H1 (cell line): ENCODE data around the gene BBS9. TPM values are rescaled to one million over a fixed set of nuclear protein-coding genes. Genes with fewer than 3 reads are reported as not detected.

ENCODE experiments used
- CTCF ChIA-PET: fragments of 300-600 bp; sonication (Branson Sonifier 250); formaldehyde crosslinking; loops from one replicate; lab custom pipeline; 2021; ENCODE audit not compliant: partially characterized antibody; lab: Charles Lee
- POLR2A ChIA-PET: fragments of 300-600 bp; sonication (Branson Sonifier 250); formaldehyde crosslinking; loops from one replicate; lab custom pipeline; 2021; ENCODE audit warnings: inconsistent platforms; ENCODE audit not compliant: partially characterized antibody; lab: Charles Lee
- DNase-seq, 2 experiments: peaks; one replicate each; pipeline versions ENCODE4 v3.0.0 to v3.0.0-alpha.2; 2010 to 2022; ENCODE audit warnings: low spot score in 2 of 2, low read depth in 1 of 2, mixed read lengths in 1 of 2
- FAIRE-seq: peaks from 2 replicates; lab custom pipeline; 2011; peaks lifted over from hg19 to GRCh38; lab: Jason Lieb, UNC
- H2AFZ ChIP-seq: 2 replicates; pipeline ENCODE4 v1.8.1; 2012; ENCODE audit warnings: low read length, inconsistent platforms
- H2AK5ac ChIP-seq: 2 replicates; pipeline ENCODE4 v1.6.1; 2013; ENCODE audit warnings: low read depth, low read length
- H2BK120ac ChIP-seq: replicated peaks from 2 replicates; pipeline ENCODE3; 2013; ENCODE audit warnings: low read depth, low read length, inconsistent platforms
- H2BK12ac ChIP-seq: 2 replicates; pipeline ENCODE4 v1.6.1; 2013; ENCODE audit warnings: low read depth, low read length
- H2BK15ac ChIP-seq: 2 replicates; pipeline ENCODE4 v1.6.1; 2013; ENCODE audit warnings: low read length
- H2BK20ac ChIP-seq: 2 replicates; pipeline ENCODE4 v1.6.1; 2013; ENCODE audit warnings: low read length
- H2BK5ac ChIP-seq: 2 replicates; pipeline ENCODE4 v1.6.1; 2013; ENCODE audit warnings: low read depth, low read length
- H3K14ac ChIP-seq: 2 replicates; pipeline ENCODE4 v1.6.1; 2013; ENCODE audit warnings: inconsistent platforms; ENCODE audit not compliant: insufficient read length
- H3K18ac ChIP-seq: 2 replicates; pipeline ENCODE4 v1.6.1; 2013; ENCODE audit warnings: low read length; ENCODE audit errors: extremely low read depth
- H3K23ac ChIP-seq: 2 replicates; pipeline ENCODE4 v1.6.1; 2013; ENCODE audit warnings: inconsistent platforms; ENCODE audit not compliant: insufficient read length
- H3K23me2 ChIP-seq: 2 replicates; pipeline ENCODE4 v1.6.1; 2013; ENCODE audit warnings: low read depth, low read length
- H3K27ac ChIP-seq: 2 replicates; pipeline ENCODE4 v1.6.1; 2011; ENCODE audit warnings: low read depth, low read length, inconsistent platforms
- H3K27me3 ChIP-seq, 4 experiments: replicated peaks in 1 of 4; 1 replicate in 1 of 4; 2 replicates in 3 of 4; pipeline versions ENCODE4 v1.6.1 to v1.8.1; 2011 to 2013; ENCODE audit warnings: low read length in 3 of 4, mild to moderate bottlenecking in 3 of 4, inconsistent platforms in 2 of 4, mixed read lengths in 2 of 4, moderate library complexity in 1 of 4; ENCODE audit not compliant: control insufficient read depth in 3 of 4, insufficient read depth in 3 of 4; ENCODE audit errors: extremely low read depth in 1 of 4
- H3K36me3 ChIP-seq, 4 experiments: 2 replicates each; pipeline versions ENCODE4 v1.6.1 to v1.8.1; 2011 to 2013; ENCODE audit warnings: mild to moderate bottlenecking in 4 of 4, low read length in 3 of 4, moderate library complexity in 2 of 4, control low read depth in 1 of 4, inconsistent platforms in 1 of 4; ENCODE audit not compliant: insufficient read depth in 4 of 4, control insufficient read depth in 2 of 4
- H3K4ac ChIP-seq: replicated peaks from 2 replicates; pipeline ENCODE3; 2013; ENCODE audit warnings: low read length, low read depth, mixed read lengths, inconsistent platforms; ENCODE audit not compliant: insufficient read length
- H3K4me1 ChIP-seq, 4 experiments: replicated peaks in 1 of 4; 1 replicate in 1 of 4; 2 replicates in 3 of 4; pipeline versions ENCODE4 v1.6.1 to v1.8.1; 2011 to 2013; ENCODE audit warnings: low read length in 3 of 4, inconsistent platforms in 2 of 4, mixed read lengths in 1 of 4; ENCODE audit not compliant: insufficient read depth in 4 of 4, control insufficient read depth in 3 of 4
- H3K4me2 ChIP-seq, 2 experiments: 2 replicates each; pipeline versions ENCODE4 v1.6.1 to v1.8.1; 2011 to 2013; ENCODE audit warnings: low read depth in 2 of 2, low read length in 2 of 2, control low read depth in 1 of 2, inconsistent platforms in 1 of 2, mild to moderate bottlenecking in 1 of 2; ENCODE audit not compliant: insufficient read depth in 1 of 2
- H3K4me3 ChIP-seq, 4 experiments: fragments of 200-600, 300-600 bp in 1 of 4; sonication (generic), shearing (Covaris generic), sonication (Bioruptor Twin) in 1 of 4; 2 replicates each; pipeline versions ENCODE4 v1.5.1 to v1.8.1; 2011 to 2016; ENCODE audit warnings: low read length in 4 of 4, low read depth in 3 of 4, control low read depth in 2 of 4, inconsistent platforms in 2 of 4, mild to moderate bottlenecking in 2 of 4, mixed read lengths in 1 of 4, moderate library complexity in 1 of 4; ENCODE audit not compliant: insufficient read depth in 2 of 4; ENCODE audit errors: extremely low read depth in 1 of 4
- H3K56ac ChIP-seq: replicated peaks from 2 replicates; pipeline ENCODE3; 2013; ENCODE audit warnings: low read depth, mild to moderate bottlenecking, mixed read lengths, low read length, inconsistent platforms; ENCODE audit not compliant: insufficient read length
- H3K79me1 ChIP-seq: 2 replicates; pipeline ENCODE4 v1.6.1; 2013; ENCODE audit warnings: low read depth, low read length, control low read depth
- H3K79me2 ChIP-seq, 2 experiments: 2 replicates each; pipeline versions ENCODE4 v1.6.1 to v1.8.1; 2012 to 2013; ENCODE audit warnings: low read length in 2 of 2, mild to moderate bottlenecking in 2 of 2, inconsistent platforms in 1 of 2; ENCODE audit not compliant: insufficient read depth in 2 of 2, control insufficient read depth in 1 of 2
- H3K9ac ChIP-seq, 4 experiments: replicated peaks in 1 of 4; 1 replicate in 1 of 4; 2 replicates in 3 of 4; pipeline versions ENCODE4 v1.6.1 to v1.8.1; 2011 to 2013; ENCODE audit warnings: low read depth in 3 of 4, low read length in 3 of 4, control low read depth in 2 of 4, mild to moderate bottlenecking in 2 of 4, moderate library complexity in 2 of 4, inconsistent platforms in 1 of 4; ENCODE audit errors: extremely low read depth in 1 of 4
- H3K9me3 ChIP-seq, 2 experiments: 2 replicates each; pipeline versions ENCODE4 v1.6.1 to v1.8.1; 2012 to 2013; ENCODE audit warnings: mild to moderate bottlenecking in 2 of 2, moderate library complexity in 2 of 2, control low read depth in 1 of 2, inconsistent platforms in 1 of 2, low read depth in 1 of 2, low read length in 1 of 2, mixed read lengths in 1 of 2; ENCODE audit not compliant: insufficient read depth in 2 of 2
- H4K20me1 ChIP-seq, 2 experiments: replicated peaks in 1 of 2; 2 replicates each; pipeline versions ENCODE3 to v1.8.1; 2011 to 2013; ENCODE audit warnings: inconsistent platforms in 2 of 2, low read length in 2 of 2, mild to moderate bottlenecking in 1 of 2; ENCODE audit not compliant: insufficient read depth in 2 of 2, control insufficient read depth in 1 of 2
- H4K5ac ChIP-seq: 2 replicates; pipeline ENCODE4 v1.6.1; 2013; ENCODE audit warnings: low read length, low read depth, mixed read lengths, inconsistent platforms; ENCODE audit not compliant: insufficient read length
- H4K8ac ChIP-seq: 2 replicates; pipeline ENCODE4 v1.8.0; 2013; ENCODE audit warnings: mild to moderate bottlenecking, moderate library complexity, low read length, inconsistent platforms; ENCODE audit not compliant: insufficient read depth; ENCODE audit errors: extremely low read depth
- H4K91ac ChIP-seq: replicated peaks from 2 replicates; pipeline ENCODE3; 2013; ENCODE audit warnings: low read length, mixed read lengths, inconsistent platforms; ENCODE audit not compliant: insufficient read length
- E2F6 ChIP-seq: IDR thresholded peaks from 2 replicates; pipeline ENCODE4 v1.6.1; 2012; ENCODE audit warnings: inconsistent platforms
- FOSL1 ChIP-seq: IDR thresholded peaks from 2 replicates; pipeline ENCODE4 v1.6.1; 2011; ENCODE audit warnings: mild to moderate bottlenecking, low read depth, low read length, moderate library complexity; ENCODE audit not compliant: insufficient read depth
- HDAC6 ChIP-seq: IDR thresholded peaks from one replicate; pipeline ENCODE4 v1.7.1; 2012; ENCODE audit warnings: low read depth, mild to moderate bottlenecking, inconsistent platforms, low read length, moderate library complexity
- POU5F1 ChIP-seq: IDR thresholded peaks from 2 replicates; pipeline ENCODE4 v1.6.1; 2011; ENCODE audit warnings: low read depth, mild to moderate bottlenecking, low read length, moderate library complexity
- RAD21 ChIP-seq, 2 experiments: IDR thresholded peaks in 1 of 2; conservative IDR thresholded peaks in 1 of 2; 2 replicates each; pipeline ENCODE4 v1.6.1; 2011; ENCODE audit warnings: low read depth in 2 of 2, low read length in 2 of 2, improper control_type of control experiment in 1 of 2, inconsistent platforms in 1 of 2, mild to moderate bottlenecking in 1 of 2, moderate library complexity in 1 of 2
- SIN3A ChIP-seq, 2 experiments: IDR thresholded peaks in 1 of 2; conservative IDR thresholded peaks in 1 of 2; 2 replicates each; pipeline ENCODE4 v1.6.1; 2011 to 2012; ENCODE audit warnings: low read length in 2 of 2, improper control_type of control experiment in 1 of 2, low read depth in 1 of 2, mild to moderate bottlenecking in 1 of 2
- SP1 ChIP-seq: IDR thresholded peaks from 2 replicates; pipeline ENCODE4 v1.6.1; 2011; ENCODE audit warnings: low read depth, low read length
- SP2 ChIP-seq: IDR thresholded peaks from 2 replicates; pipeline ENCODE4 v1.6.1; 2012; ENCODE audit warnings: mild to moderate bottlenecking, low read length, inconsistent platforms
- SP4 ChIP-seq: IDR thresholded peaks from 2 replicates; pipeline ENCODE4 v1.6.1; 2012; ENCODE audit warnings: low read length, inconsistent platforms
- TAF1 ChIP-seq: IDR thresholded peaks from 2 replicates; pipeline ENCODE4 v1.6.1; 2011; ENCODE audit warnings: mild to moderate bottlenecking, low read depth, low read length
- TCF12 ChIP-seq: IDR thresholded peaks from 2 replicates; pipeline ENCODE4 v1.6.1; 2011; ENCODE audit warnings: low read depth, mild to moderate bottlenecking, low read length
- WGBS, 2 experiments: shearing (Covaris generic) in 1 of 2; methylation state at CpG; one replicate each; pipeline versions ENCODE4 v1.1.6 to v1.1.7; 2013 to 2015; ENCODE audit warnings: low lambda C conversion rate in 2 of 2, mixed read lengths in 2 of 2, inconsistent platforms in 1 of 2, low coverage in 1 of 2, missing lambda C conversion rate in 1 of 2; ENCODE audit not compliant: insufficient replicate concordance in 2 of 2, insufficient coverage in 1 of 2, insufficient read length in 1 of 2; ENCODE audit errors: extremely low coverage in 1 of 2, missing lambda C conversion rate in 1 of 2; 5-methylcytosine and 5-hydroxymethylcytosine counted together
- polyA plus RNA-seq, 7 experiments: library from polyadenylated mRNA; depleted of rRNA in 3 of 7; stranded (reverse) in 5 of 7; unstranded in 2 of 7; fragments of >200 nt in 5 of 7; fragments of 200-250 nt in 2 of 7; gene quantifications; 1 replicate in 5 of 7; 2 replicates in 1 of 7; 4 replicates in 1 of 7; pipeline versions ENCODE4 v1.2.1 to v1.2.3, GENCODE V29; 2011 to 2013; ENCODE audit warnings: missing spikeins in 2 of 7, mixed read lengths in 2 of 7
- total RNA-seq: library from RNA; stranded (reverse); fragmentation: NEBNext Ultra II Directional; extraction: Animal tissue kit (Norgen Biotek cat#: 25700); gene quantifications from 2 replicates; pipeline ENCODE4 v1.2.1, GENCODE V29; 2021
- TF ChIP-seq, protein P1 (sequence below): IDR thresholded peaks from 2 replicates; pipeline ENCODE4 v1.6.1; 2012; ENCODE audit warnings: inconsistent platforms
- TF ChIP-seq, protein P2 (sequence below): IDR thresholded peaks from 2 replicates; pipeline ENCODE4 v1.6.1; 2011; ENCODE audit warnings: low read length, improper control_type of control experiment

Gene BBS9
- total and polyA plus RNA-seq, 2 of the 8 experiments (the other 6 are each of a cell fraction or from before 2014, with no cell fraction given) = 22.3 to 37.0 TPM

- no peak overlapping the region for H2BK12ac ChIP-seq
- H3K79me2 ChIP-seq = no peaks in the 10 kb centered on the region
- H4K20me1 ChIP-seq = no peaks in the 10 kb centered on the region
- H3K36me3 ChIP-seq = peaks cover 0 to 7% (median 0%) of the 10 kb centered on the region in 4 experiments; a peak in 1 of 8 replicates
- H3K9ac ChIP-seq = no peak overlapping the region
- no peak overlapping the region for H2BK5ac ChIP-seq
- no peak overlapping the region for H2BK20ac ChIP-seq
- no peak overlapping the region for H4K8ac ChIP-seq
- no peak overlapping the region for H4K91ac ChIP-seq
- no peak overlapping the region for H2AK5ac ChIP-seq
- H3K9me3 ChIP-seq = peaks cover 0 to 8% of the 10 kb centered on the region in 2 experiments; a peak in 1 of 4 replicates
- no peak for DNase-seq
- ChIA-PET CTCF (no interaction called here), POLR2A (no interaction called here)
- no peak overlapping the region for H3K4ac ChIP-seq
- no peak overlapping the region for H4K5ac ChIP-seq
- FAIRE-seq = no peak
- H3K56ac ChIP-seq = no peak overlapping the region
- H2BK15ac ChIP-seq = no peak overlapping the region
- no peaks in the 10 kb centered on the region for H3K23me2 ChIP-seq
- H3K27me3 ChIP-seq = no peaks in the 10 kb centered on the region
- no peak overlapping the region for H2AFZ ChIP-seq
- no peak overlapping the region for H3K4me2 ChIP-seq
- no peak overlapping the region for H3K23ac ChIP-seq
- WGBS, 2 experiments = 83% methylated on average over 1 of the region's 1 CpG; no CpG with 5 or more reads in 1 of the 2 experiments
- no peak overlapping the region for H3K4me3 ChIP-seq
- H3K14ac ChIP-seq = no peak overlapping the region
- no peak overlapping the region for H2BK120ac ChIP-seq
- no peak overlapping the region for H3K18ac ChIP-seq
- no peaks in the 10 kb centered on the region for H3K79me1 ChIP-seq
- H3K4me1 ChIP-seq = no peaks in the 10 kb centered on the region
- no peak overlapping the region for H3K27ac ChIP-seq
- TF ChIP-seq POU5F1 = no peak
- TF ChIP-seq RAD21 (IDR thresholded peaks at IDR 0.05 in 1 of 2, conservative IDR thresholded peaks at IDR 0.05 in 1 of 2; ENCODE audit: low read depth in 2 of 2, low read length in 2 of 2) = no peak
- TF ChIP-seq SP4 = no peak
- TF ChIP-seq, protein P1, sequence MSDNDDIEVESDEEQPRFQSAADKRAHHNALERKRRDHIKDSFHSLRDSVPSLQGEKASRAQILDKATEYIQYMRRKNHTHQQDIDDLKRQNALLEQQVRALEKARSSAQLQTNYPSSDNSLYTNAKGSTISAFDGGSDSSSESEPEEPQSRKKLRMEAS = no peak
- no peak for TF ChIP-seq SP1
- no peak for TF ChIP-seq E2F6
- no peak for TF ChIP-seq HDAC6
- TF ChIP-seq TAF1 = no peak
- TF ChIP-seq, protein P2, sequence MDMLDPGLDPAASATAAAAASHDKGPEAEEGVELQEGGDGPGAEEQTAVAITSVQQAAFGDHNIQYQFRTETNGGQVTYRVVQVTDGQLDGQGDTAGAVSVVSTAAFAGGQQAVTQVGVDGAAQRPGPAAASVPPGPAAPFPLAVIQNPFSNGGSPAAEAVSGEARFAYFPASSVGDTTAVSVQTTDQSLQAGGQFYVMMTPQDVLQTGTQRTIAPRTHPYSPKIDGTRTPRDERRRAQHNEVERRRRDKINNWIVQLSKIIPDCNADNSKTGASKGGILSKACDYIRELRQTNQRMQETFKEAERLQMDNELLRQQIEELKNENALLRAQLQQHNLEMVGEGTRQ = no peak
- no peak for TF ChIP-seq SP2
- no peak for TF ChIP-seq SIN3A (conservative IDR thresholded peaks at IDR 0.05 in 1 of 2, IDR thresholded peaks at IDR 0.05 in 1 of 2; ENCODE audit: low read depth in 1 of 2, low read length in 2 of 2)
- no peak for TF ChIP-seq TCF12
- no peak for TF ChIP-seq FOSL1
These were observed 270.8 kb downstream of the BBS9 start for GRCh38 chr7:33400214-33400538.
